BJ (cell line): ENCODE data around the gene SDE2. TPM values are rescaled to one million over a fixed set of nuclear protein-coding genes. Genes with fewer than 3 reads are reported as not detected.

Experiments used
- CTCF ChIA-PET: fragments of 350-600 bp; formaldehyde crosslinking; extraction: SDS; loops from one replicate; lab custom pipeline; 2021; ENCODE audit warnings: antibody characterized with exemption, inconsistent platforms; lab: Yijun Ruan, JAX
- POLR2A ChIA-PET: fragments of 300-600 bp; sonication (Branson Sonifier 250); formaldehyde crosslinking; extraction: SDS; loops from one replicate; lab custom pipeline; 2021; ENCODE audit warnings: antibody characterized with exemption; lab: Charles Lee
- DNase-seq: peaks from one replicate; pipeline ENCODE4 v3.0.0-alpha.2; 2011; ENCODE audit warnings: low read depth
- H3K27me3 ChIP-seq: 2 replicates; pipeline ENCODE4 v1.6.0; 2011; ENCODE audit warnings: low read length; ENCODE audit not compliant: control insufficient read depth, insufficient read depth
- H3K36me3 ChIP-seq: 2 replicates; pipeline ENCODE4 v1.5.1; 2011; ENCODE audit warnings: low read length; ENCODE audit not compliant: control insufficient read depth, insufficient read depth
- H3K4me3 ChIP-seq: 2 replicates; pipeline ENCODE4 v1.5.1; 2011; ENCODE audit warnings: low read depth, mild to moderate bottlenecking, control low read depth, low read length
- polyA plus RNA-seq: library from polyadenylated mRNA; depleted of rRNA; stranded (reverse); fragments of >200 nt; gene quantifications from 2 replicates; pipeline ENCODE4 v1.2.3, GENCODE V29; 2011
- TF ChIP-seq, protein P1 (sequence below): IDR thresholded peaks from 2 replicates; pipeline ENCODE4 v1.5.1; 2011; ENCODE audit warnings: low read depth, mild to moderate bottlenecking, control low read depth, inconsistent platforms, low read length, moderate library complexity; ENCODE audit not compliant: insufficient read depth

SDE2 gene
- polyA plus RNA-seq, 1 experiment: 8.0 TPM

- Histone ChIP-seq H3K36me3 (no peaks in the 10 kb centered on the region), H3K27me3 (no peaks in the 10 kb centered on the region), H3K4me3 (no peak overlapping the region)
- TF ChIP-seq, protein P1, sequence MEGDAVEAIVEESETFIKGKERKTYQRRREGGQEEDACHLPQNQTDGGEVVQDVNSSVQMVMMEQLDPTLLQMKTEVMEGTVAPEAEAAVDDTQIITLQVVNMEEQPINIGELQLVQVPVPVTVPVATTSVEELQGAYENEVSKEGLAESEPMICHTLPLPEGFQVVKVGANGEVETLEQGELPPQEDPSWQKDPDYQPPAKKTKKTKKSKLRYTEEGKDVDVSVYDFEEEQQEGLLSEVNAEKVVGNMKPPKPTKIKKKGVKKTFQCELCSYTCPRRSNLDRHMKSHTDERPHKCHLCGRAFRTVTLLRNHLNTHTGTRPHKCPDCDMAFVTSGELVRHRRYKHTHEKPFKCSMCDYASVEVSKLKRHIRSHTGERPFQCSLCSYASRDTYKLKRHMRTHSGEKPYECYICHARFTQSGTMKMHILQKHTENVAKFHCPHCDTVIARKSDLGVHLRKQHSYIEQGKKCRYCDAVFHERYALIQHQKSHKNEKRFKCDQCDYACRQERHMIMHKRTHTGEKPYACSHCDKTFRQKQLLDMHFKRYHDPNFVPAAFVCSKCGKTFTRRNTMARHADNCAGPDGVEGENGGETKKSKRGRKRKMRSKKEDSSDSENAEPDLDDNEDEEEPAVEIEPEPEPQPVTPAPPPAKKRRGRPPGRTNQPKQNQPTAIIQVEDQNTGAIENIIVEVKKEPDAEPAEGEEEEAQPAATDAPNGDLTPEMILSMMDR: no peak
- POLR2A ChIA-PET: no interaction called here
- CTCF ChIA-PET: no interaction called here
- DNase-seq: no peak
Measured at GRCh38 chr1:226023735-226024134, 24.6 kb upstream of the SDE2 start.

DNA sequence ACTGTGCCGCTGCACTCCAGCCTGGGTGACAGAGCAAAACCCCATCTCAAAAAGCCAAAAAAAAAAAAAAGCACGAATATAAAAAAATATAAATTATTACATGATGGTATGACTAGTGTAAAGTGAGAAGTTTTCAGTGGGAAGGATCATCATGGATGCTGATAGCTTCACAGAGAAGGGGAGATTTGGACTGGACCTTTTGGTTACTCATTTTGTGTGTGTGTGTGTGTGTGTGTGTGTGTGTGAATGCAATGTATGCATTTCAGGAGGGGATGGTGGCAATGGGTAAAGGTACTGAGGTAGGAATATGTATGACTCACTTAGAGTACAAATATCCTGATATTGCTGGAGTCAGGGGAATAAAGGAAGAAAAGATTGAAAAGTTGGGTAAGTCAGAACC is 22.7 kb upstream of the SDE2 start:
- TF ChIP-seq, protein P1: no peak
- Histone ChIP-seq H3K27me3 (no peaks in the 10 kb centered on the region), H3K4me3 (no peak overlapping the region), H3K36me3 (no peaks in the 10 kb centered on the region)
- no peak for DNase-seq
- CTCF ChIA-PET: interaction anchor here (0.6 kb wide), 1 partner anchor 163 kb away, joined by 3 read pairs; no protein-coding TSS in a partner anchor
- POLR2A ChIA-PET: no interaction called here

DNA sequence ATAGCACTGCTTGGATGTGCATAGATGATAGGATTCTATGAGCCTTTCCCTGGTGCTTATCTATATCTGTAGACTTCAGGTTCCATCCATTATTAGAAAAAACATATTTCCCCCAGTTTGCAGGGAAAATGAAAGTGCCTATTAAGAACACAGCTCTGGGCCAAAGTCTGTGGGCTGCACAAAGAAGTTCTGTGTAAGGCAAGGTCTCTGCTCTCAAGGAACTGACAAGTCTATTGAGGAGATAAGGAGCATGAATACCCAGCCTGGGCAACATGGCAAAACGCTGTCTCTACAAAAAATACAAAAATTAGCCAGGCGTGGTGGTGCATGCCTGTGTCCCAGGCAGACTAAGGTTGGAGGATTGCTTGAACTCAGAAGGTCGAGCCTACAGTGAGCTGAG is 22.3 kb upstream of the SDE2 start:
- DNase-seq: no peak
- H3K36me3 ChIP-seq: no peaks in the 10 kb centered on the region
- POLR2A ChIA-PET: no interaction called here
- TF ChIP-seq, protein P1: no peak
- no peak overlapping the region for H3K4me3 ChIP-seq
- no peaks in the 10 kb centered on the region for H3K27me3 ChIP-seq
- CTCF ChIA-PET: no interaction called here

DNA sequence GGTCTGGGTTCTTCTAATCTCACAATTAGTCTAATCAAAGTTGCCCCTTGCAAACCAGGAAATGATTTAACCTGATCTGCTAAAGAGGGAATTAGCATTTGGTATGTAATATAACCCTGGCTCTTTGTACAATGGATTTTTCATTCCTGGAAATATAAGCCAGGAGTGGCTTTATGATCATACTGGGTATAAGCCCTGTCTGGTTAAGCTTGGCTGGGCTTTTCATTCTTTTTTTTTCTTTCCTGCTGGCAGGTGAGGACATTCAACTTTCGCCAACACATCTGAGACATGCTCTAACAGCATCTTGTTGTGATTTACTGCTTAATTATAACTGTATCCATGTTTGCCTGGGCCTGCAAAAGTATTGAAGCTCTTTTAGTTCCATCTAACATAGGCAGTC is 20.4 kb upstream of the SDE2 start:
- POLR2A ChIA-PET: no interaction called here

GRCh38 chr1:226017070-226017469 is 17.9 kb upstream of the SDE2 start:
- ChIA-PET POLR2A (no interaction called here), CTCF (no interaction called here)
- no peak for DNase-seq

More for the DNA sequence above, 20.4 kb upstream of the SDE2 start:
- Histone ChIP-seq H3K4me3 (no peak overlapping the region), H3K27me3 (no peaks in the 10 kb centered on the region), H3K36me3 (no peaks in the 10 kb centered on the region)
- TF ChIP-seq, protein P1: no peak
- CTCF ChIA-PET: no interaction called here
- DNase-seq: no peak

More at GRCh38 chr1:226017070-226017469, 17.9 kb upstream of the SDE2 start:
- peaks cover 3% of the 10 kb centered on the region for H3K27me3 ChIP-seq
- H3K4me3 ChIP-seq: no peak overlapping the region
- TF ChIP-seq, protein P1: no peak
- H3K36me3 ChIP-seq: no peaks in the 10 kb centered on the region
